ENCODE measurements around the gene ADCY9.
"Not testable (repeated sequence)": the region's sequence is repeated elsewhere in the genome, so short reads cannot be mapped to it uniquely, and the experiment has no call there.

The ADCY9 gene

GRCh38 chr16:3952737-3953131 is 163.5 kb downstream of the ADCY9 start:
- DNase-seq (ENCODE audit: low read depth) = peak; percentile 95
- no peak overlapping the region for H3K4me3 ChIP-seq (ENCODE audit: low read depth, low read length)
- TF ChIP-seq MYC (IDR thresholded peaks at IDR 0.05; ENCODE audit: low read depth, low read length) = no peak
- 0 out of 2 replicates have a peak, but pooled peaks have one; percentile 17 for TF ChIP-seq MAX (IDR thresholded peaks at IDR 0.05; ENCODE audit: low read depth, low read length)
- no peak for TF ChIP-seq POLR2A (IDR thresholded peaks at IDR 0.05; ENCODE audit: extremely low read depth, insufficient read length)
- TF ChIP-seq CTCF (IDR thresholded peaks at IDR 0.05; ENCODE audit: low read depth, low read length) = no peak

- TF ChIP-seq POLR2A (IDR thresholded peaks at IDR 0.05; ENCODE audit: extremely low read depth, insufficient read length) = no peak
- no peak for TF ChIP-seq CTCF (IDR thresholded peaks at IDR 0.05; ENCODE audit: low read depth, low read length)
- TF ChIP-seq MYC (IDR thresholded peaks at IDR 0.05; ENCODE audit: low read depth, low read length) = no peak
- TF ChIP-seq MAX (IDR thresholded peaks at IDR 0.05; ENCODE audit: low read depth, low read length) = no peak
- no peak for DNase-seq (ENCODE audit: low read depth)
- no peak overlapping the region for H3K4me3 ChIP-seq (ENCODE audit: low read depth, low read length)
Measured at GRCh38 chr16:3951861-3952736, 164.1 kb downstream of the ADCY9 start.

- not testable (repeated sequence) for DNase-seq (ENCODE audit: low read depth); H3K4me3 ChIP-seq (ENCODE audit: low read depth, low read length)
Measured at GRCh38 chr16:3951380-3951779, 164.9 kb downstream of the ADCY9 start.

- no peak for DNase-seq (ENCODE audit: low read depth)
- TF ChIP-seq CTCF (IDR thresholded peaks at IDR 0.05; ENCODE audit: low read depth, low read length) = no peak
- TF ChIP-seq MYC (IDR thresholded peaks at IDR 0.05; ENCODE audit: low read depth, low read length) = no peak
- no peak for TF ChIP-seq POLR2A (IDR thresholded peaks at IDR 0.05; ENCODE audit: extremely low read depth, insufficient read length)
- no peak for TF ChIP-seq MAX (IDR thresholded peaks at IDR 0.05; ENCODE audit: low read depth, low read length)
Measured at GRCh38 chr16:3950343-3951193, 165.7 kb downstream of the ADCY9 start.

GRCh38 chr16:3949946-3950342 is 166.3 kb downstream of the ADCY9 start:
- no peak overlapping the region for H3K4me3 ChIP-seq (ENCODE audit: low read depth, low read length)
- no peak for TF ChIP-seq MYC (IDR thresholded peaks at IDR 0.05; ENCODE audit: low read depth, low read length)

More at GRCh38 chr16:3950343-3951193, 165.7 kb downstream of the ADCY9 start:
- H3K4me3 ChIP-seq (ENCODE audit: low read depth, low read length) = no peak overlapping the region

GRCh38 chr16:3949287-3949686 is 167.0 kb downstream of the ADCY9 start:
- TF ChIP-seq MAX (IDR thresholded peaks at IDR 0.05; ENCODE audit: low read depth, low read length) (no peak), POLR2A (IDR thresholded peaks at IDR 0.05; ENCODE audit: extremely low read depth, insufficient read length) (no peak), MYC (IDR thresholded peaks at IDR 0.05; ENCODE audit: low read depth, low read length) (no peak), CTCF (IDR thresholded peaks at IDR 0.05; ENCODE audit: low read depth, low read length) (no peak)
- DNase-seq (ENCODE audit: low read depth) = no peak
- H3K4me3 ChIP-seq (ENCODE audit: low read depth, low read length) = no peak overlapping the region

More at GRCh38 chr16:3949946-3950342, 166.3 kb downstream of the ADCY9 start:
- DNase-seq (ENCODE audit: low read depth) = peak; percentile 26
